Stimulated activated CD8-positive, alpha-beta memory T cell treated with anti-CD3 and anti-CD28 coated beads, Interleukin-2, amount 100 ng/mL, for 1 hour (primary cell): Measurements from ENCODE around the gene TACC2.

Source experiments
- DNase-seq, 2 donors: peaks; one replicate each; pipeline ENCODE4 v3.0.0-alpha.2; 2020; ENCODE audit warnings: low read depth in 2 of 2

TACC2 gene

DNA sequence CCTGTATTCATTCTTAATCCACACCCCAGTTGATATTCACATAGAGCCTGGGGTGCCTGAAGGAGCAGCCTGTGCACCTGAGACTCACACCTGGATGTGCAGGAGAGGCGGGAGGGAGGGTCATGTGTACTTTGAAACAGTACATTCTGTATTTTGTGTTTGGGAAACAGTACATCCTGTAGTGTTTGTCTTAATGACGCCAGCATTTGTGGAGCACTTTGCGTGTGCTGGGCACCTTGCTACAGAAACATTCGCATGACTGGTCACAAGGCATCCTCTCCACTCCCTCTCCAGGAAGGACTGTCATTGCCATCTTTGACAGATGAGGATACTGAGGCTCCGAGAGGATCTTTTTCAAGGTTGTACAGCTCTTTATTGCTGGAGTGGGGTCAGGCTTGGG lies 132.1 kb downstream of the TACC2 start:
- no peak for DNase-seq

DNA sequence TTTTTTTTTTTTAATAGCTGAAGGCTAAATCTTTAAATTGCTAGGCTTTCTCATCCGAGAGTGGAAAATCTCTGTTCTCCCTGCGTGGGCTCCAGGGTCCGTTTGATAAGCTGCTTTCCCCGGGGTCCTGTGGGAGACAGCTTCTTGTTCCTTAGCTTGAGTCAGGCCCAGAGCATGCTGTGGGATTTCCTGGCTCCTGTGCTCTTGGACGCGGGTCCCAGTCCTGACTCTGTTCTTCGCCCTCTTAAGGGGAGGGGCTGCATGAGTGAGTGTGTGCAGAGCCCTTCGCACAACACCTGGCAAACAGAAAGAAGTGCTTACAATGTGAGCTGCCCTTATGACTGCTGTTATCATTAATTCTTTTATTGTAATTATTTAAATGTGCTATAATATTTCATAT lies 133.5 kb downstream of the TACC2 start:
- no peak for DNase-seq

DNA sequence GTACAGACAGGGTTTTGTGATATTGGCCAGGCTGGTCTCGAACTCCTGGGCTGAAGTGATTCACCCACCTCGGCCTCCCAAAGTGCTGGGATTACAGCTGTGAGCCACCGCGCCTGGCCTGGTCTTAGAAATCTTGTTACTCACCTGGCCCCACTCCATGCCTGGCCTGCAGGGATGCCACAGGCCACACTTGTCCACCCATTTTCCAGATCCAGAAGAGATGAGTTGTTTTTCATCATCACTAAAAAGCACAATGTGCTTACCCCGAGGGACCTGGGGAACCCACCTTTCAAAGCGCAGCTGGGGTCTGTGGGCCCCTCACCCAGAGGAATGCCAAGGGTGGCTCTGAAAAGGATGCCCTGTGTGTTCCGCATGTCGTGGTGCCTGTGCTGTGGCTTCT lies 134.2 kb downstream of the TACC2 start:
- DNase-seq = no peak

DNA sequence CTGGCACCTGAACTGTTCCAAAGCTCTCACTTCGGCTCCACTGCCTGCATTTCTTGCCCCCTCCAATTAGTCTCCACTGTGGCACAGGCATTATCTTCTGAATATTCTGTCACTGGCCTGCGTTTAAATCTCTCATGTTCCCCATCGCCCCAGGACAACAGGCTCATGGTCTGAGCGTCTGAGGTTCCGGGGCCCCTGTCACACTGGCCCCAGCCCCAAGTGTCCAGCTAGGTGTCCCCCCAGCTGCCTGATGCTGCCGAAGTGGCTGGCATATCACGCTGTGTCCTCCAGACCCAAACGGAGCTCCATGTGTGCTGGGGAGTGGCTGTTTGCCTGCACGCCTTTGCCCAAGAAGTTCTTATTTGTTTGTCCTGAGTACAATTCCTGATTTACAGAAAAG lies 135.4 kb downstream of the TACC2 start:
- DNase-seq = no peak

DNA sequence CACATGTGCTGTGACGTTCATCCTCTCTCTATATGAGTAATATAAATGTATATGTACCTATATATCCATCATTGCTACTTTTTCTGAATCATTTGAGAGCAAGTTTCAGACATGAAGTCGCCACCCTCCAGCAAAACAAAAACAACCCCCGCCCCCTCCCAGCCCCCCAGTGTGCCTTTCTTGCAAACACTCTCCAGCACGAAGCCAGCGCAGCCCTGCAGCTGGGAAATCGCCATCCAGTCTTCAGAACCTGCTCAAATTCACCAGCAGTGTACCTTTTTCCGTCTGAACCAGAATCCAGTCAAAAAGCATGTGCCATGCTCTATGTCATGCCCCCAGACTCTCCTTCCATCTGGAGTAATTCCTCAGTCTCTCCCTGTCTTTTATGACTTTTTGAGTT lies 135.8 kb downstream of the TACC2 start:
- DNase-seq = no peak

DNA sequence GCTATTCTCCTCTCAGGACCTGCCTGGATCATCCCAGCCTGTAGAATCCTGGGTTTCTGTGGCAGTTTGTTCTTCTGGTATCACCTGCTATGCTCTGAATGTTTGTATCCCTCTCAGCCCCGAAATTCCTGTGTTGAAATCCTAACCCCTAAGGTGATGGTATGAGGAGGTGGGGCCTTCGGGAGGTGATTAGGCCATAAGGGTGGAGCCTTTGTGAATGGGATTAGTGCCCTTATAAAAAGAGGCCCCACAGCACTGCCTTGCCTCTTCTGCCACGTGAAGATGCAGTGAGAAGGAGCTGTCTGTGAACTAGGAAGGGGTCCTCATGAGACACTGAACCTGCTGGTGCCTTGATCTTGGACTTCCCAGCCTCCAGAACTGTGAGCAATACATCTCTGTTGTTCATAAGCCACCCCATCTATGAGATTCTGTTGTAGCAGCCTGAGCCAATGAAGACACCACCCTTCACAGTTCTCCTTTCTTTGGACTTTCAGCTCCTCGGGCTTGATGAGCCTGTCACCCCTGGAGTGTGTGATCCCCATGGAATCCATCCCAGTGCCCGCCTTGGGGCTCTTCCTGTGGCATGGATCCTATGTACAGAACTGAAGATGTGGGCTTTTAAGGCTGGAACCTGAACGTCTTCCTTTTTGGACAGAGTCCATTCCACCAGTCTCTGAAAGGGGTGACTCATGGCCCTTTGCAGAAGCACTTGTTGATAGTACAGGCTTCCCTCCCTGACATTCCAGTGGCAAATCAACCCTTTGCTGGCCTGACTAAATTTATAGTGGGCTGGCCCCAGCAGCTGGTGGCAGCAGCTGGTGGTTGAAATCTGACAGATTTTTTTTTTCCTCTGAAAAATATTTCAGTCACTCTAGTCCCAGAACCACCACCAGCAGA lies 138.0 kb downstream of the TACC2 start:
- no peak for DNase-seq

DNA sequence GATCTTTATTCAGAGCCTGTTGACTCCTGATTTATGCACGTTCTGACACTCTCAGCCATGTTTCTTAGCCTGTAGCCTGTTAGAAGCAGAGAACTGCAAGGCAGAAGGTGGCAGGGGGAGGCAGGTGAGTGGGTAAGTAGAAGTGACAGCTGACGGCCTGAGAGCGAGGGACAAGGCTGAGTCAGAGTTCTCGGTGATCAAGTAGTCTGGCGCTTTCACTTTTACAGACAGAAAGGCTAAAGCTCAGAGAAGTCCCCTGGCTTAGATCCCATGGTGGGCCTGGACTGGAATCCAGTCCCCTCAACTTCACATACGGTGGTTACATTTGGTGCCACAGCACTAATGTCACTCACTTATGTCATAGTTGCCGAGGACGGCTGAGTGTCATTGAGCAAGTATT lies 139.0 kb downstream of the TACC2 start:
- no peak for DNase-seq

DNA sequence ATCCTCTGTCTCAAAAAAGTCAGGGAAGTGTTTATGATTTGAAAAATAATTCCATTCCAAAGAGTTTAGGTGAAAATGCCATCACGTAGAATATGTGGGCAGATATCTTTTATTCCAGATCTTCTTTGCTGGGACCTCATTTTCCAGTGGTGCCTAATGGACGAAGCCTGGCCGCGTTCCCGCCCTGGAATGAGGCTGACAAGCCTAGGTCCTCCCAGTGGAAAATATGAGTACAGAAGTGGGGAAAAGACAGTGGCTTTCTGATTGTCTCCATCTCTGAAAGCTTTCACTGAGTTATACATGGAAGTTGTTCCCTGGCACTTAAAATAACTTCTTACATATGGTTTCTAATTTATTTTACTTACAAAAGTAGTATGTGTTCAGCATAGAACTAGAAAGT lies 139.4 kb downstream of the TACC2 start:
- no peak for DNase-seq

DNA sequence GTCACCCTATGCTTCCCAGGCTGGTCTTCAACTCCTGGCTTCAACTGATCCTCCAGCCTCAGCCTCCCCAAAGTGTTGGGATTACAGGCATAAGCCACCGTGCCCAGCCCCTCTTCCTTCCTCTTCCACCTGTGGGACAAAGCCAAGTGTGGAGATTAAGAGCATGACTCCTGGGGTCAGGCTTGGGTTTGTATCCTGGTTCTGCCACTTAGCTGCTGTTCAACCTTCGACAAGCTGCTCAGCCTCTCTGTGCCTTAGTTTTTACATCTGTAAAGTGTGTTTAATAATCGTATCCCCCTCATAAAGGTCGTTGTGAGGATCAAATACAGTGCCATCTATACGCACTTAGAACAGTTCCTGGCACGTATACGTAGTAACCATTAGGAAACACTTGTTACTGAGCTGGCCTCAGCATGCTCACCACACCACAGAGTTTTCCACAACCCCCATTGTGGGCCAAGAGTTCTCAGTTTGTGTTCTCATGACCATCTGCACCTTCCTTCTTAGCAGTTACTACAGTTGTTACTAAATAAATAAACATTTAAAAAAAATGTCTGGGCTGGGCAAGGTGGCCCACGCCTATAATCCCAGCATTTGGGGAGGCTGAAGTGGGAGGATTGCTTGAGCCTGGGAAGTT lies 141.6 kb downstream of the TACC2 start:
- no peak for DNase-seq

DNA sequence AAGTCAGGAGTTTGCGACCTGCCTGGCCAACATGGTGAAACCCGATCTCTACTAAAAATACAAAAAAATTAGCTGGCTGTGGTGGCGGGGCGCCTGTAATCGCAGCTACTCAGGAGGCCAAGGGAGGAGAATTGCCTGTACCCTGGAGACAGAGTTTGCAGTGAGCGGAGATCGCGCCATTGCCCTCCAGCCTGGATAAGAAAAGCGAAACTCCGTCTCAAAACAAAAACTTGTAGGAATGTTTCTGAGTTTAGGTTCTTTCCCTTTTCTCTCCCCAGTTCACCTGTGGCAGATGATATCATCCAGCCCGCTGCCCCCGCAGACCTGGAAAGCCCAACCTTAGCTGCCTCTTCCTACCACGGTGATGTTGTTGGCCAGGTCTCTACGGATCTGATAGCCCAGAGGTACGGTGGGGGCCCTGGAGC lies 143.4 kb downstream of the TACC2 start:
- DNase-seq = no peak

DNA sequence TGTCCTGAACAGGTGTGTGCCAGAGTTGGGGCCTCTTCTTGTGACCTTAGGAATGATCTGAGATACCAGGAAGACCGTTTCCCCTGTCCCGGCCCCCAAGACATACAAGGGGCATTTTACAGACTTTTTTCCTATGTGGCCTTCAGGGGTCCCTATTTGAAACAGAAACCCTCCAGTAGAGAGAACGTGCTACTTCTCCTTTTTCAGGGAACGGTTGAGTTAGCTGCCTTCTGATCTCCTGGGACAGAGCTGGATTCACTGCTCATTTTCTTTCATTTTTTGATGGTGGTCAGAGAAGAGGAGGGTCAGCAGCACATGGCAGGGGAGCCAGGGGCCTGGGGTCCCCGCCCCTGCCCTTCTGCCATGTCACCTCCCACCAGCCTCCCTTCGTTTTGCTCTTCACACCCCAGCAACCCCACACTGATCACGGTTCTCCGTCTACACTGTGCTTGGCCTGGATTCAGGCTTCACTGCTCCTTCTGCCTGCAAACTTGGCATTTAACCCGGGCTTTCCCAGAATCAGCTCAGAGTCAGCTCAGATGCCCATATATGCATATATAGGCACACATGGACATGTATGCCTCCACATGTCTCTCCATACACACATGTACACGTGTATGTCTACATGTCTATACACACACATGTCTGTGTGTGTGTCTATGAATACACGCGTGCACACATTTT lies 144.1 kb downstream of the TACC2 start:
- DNase-seq = no peak

DNA sequence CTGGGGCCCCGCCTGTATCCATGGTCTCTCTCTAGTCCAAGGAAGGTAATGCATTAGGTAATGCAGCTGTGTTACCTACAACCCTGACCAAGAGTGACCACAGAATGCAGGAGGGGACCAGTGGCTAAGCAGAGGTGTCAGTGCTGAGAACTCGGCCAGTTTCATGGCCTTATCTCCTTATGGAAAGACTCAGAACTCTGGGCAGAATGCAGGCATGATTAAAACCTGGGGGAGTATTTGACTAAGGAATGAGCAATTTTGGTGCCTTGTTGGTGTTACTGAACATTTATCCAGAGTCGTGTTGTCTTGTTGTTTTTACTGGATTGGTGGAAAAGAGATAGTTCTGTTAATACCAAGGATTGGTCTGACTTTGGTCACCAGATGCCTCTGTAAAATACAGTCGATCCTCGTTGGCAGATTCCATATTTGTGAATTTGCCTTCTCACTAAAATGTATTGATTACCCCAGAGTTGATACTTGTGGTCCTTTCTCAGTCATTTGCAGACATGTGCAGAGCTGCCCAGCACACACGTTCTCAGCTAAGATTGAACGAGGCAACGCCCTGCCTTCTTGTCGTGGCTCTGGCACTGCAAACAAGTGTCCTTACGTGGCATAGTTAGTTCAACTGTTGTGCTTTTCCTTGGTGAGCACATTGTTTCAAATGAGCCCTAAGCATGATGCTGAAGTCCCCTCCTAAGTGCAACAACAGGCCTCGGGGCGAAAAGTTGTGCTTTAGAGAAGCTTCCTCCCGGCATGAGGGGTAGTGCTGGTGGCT lies 146.5 kb downstream of the TACC2 start:
- DNase-seq = no peak

DNA sequence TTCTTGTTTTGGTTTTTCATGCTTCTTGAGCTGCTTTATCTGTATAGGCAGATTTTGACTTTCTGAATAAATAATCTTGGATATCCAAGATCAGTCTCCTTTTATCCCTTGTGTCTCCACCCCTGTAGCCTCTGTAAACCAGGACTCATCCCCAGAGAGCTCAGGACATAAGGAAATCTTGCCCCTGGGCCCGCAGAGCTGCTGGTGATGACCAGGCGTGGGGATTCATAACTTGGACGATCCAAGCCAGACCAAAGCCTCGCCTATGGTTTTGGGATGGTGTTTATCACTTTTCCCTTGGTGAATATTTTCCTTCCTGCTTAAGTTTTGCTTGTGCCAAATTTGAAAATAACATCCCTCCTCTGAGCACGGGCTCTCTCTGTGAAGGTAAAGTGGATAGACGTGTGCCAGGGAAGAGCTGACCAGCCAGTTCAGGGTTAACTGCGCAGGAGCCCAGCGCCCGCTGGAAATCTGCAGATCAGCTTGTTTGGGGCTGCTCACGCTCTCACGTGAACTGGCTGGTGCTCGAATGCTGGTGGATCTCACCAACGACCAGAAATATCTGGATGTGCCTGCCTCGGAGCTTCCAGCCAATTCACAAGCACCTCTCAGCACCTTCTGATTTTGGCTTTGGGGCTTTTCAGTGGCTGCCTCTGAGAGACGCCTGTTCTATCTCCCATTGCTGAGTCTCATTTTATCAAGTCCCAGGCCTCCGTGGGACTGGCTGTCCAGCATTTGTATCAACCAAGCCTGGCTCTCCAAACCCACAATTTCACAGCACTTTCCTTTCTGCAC lies 150.1 kb downstream of the TACC2 start:
- no peak for DNase-seq

DNA sequence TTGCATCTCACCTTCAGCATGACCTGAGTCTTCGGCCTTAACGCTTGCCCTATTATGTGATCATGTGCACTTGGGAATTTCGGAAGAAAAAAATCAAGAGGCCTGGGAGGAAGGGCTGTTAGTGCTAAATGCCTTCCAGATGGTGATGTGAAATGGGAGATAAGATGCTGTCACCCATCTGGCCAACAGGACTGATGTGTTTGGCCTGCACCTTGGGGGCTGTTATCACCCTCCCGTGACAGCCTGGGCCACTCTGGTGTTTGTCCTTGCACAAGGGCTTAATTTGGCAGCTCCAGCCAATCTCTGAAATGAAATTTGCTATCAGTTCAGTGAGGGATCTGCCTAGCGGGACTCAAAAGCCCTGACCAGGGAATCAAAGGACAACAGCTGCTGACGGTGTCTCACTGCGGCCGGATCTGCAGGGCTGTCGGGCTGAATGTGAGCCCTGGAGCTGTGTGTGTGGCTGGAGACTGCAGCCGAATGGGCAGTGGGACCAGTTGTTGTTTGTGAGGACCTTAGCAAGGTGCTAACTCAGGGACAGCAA lies 150.7 kb downstream of the TACC2 start:
- no peak for DNase-seq

DNA sequence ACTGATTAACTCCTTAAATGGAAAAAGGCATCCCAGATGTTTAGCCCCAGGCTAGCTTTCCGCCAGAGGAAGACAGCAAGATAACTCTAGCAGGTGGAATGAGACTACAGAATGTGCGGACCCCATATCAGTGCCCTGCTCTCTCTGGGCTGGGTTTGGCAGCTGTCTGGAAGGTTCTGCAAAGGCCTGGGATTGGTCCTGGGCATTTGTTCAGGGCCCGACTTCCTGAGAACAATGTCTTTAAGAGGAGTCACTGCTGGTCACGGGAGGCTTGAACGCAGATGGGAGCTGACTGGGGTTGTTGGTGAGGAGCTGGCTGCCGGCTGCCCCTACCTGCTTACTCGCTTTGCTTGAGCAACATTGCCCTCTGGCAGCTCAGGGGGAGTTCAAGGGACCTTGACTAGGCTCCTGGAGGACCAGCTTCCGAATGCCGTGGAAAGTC lies 151.5 kb downstream of the TACC2 start:
- no peak for DNase-seq

DNA sequence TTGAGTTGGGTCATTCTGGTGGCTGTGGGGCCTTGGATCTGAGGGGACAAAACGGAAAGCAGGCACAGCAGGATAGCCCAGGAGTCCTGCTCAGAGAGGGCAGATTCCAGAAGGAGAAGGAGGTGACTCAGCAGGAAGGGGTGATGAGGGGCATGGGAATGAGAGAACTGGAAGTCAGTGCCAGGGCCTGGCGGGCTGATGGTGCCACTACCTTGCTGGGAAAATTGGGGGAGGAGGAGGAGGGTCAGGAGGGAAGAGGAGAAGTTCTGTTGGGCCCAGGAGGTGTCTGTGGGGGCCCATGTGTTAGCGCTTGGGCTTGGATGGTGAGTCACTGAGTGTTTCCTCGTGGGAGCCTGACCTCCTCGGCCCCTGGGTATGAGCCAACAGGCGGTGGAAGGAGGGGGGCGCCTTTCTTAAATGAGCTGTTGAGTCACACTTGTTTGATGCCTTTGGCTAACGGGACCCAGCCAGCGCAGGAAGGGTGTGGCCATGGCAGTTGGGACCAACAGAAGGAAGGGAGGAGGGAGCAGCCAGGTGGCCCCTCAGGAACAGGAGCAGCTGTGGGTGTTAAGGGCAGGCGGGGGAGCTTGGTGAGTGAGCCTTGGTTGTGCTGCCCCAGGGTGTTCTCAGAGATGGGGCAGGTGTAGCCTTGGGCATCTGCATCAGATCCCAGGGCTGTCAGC lies 152.1 kb downstream of the TACC2 start:
- DNase-seq = no peak

DNA sequence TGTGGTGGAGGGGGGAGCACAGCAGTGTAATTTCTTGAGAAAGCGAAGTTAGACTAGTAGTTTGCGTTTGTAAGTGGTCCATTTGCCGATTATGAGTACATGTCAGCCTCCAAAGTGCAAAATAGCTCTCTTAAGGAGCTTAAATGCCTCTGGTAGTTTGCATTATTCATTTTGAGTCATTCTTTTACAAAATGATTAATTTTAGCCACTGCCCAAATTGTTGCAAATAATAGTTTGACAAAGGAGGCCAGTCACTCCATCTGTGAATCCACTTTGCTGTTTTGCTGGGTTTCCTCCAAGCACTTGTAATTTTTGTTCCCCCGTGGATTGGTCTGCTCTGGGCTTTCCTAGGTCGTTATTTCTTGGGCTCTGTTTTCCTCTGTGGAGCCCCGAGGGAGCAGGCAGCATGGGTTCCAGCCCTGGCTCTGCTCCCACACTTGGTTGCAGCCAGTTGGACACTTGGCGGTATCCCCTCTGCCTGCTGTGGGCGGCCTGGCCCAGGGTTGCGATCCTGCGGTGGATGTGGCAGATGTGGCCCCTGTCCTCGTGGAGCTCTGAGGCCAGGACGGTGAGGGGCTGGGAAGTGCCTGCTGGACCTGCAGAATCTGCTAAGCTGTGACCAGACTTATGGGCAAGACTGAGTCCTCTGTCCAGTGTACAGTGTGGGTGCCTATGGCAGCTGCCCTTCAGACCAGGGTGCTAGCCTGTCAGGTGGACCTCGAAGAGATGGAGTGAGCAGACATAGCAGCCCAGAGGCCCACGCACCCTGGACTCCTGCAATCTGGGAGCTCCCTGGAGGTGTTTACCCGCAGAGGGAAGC lies 153.1 kb downstream of the TACC2 start:
- DNase-seq = no peak

DNA sequence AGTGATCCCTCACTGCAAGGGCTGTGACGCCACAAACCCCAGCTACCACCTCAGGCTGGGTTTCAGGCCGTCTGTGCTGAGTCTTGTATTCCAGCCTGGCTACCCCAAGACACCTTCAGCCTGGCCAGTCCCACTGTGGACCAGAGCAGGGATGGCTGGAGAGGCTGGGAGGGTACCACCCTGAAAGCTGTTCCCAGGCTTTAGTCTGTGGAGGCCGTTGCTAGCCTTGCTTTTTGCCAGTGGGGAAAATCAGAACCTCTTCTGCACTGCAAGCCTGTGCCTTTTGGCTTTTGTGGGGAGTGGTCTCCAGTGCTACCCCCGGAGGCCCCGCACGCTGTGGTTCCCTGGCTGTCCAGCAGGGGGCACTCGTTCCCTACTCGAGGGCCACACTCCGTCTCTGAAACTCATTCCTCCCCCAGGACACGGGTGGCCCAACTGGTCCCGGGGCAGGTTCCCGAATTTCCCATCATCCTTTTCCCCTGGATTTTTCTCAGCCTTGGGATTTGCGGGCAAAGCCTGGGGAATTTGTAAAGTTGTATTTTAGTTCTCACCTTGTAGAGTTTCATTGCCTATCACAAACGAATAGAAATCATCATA lies 153.8 kb downstream of the TACC2 start:
- peak in 1 of 2 donors; percentile 7 for DNase-seq
